Epithelial cell of esophagus (primary cell): ENCODE results near the gene WWC1.

ENCODE experiments used
- DNase-seq: peaks from one replicate; pipeline ENCODE4 v3.0.0; 2010; ENCODE audit warnings: low read depth
- H3K4me3 ChIP-seq: 2 replicates; pipeline ENCODE4 v1.5.1; 2011; ENCODE audit warnings: mild to moderate bottlenecking, low read length, control low read depth
- CTCF ChIP-seq: IDR thresholded peaks from 2 replicates; pipeline ENCODE4 v1.5.1; 2011; ENCODE audit warnings: low read depth, mild to moderate bottlenecking, low read length, control low read depth, inconsistent platforms; ENCODE audit not compliant: insufficient read depth; ENCODE audit errors: missing control alignments

Gene WWC1

DNA sequence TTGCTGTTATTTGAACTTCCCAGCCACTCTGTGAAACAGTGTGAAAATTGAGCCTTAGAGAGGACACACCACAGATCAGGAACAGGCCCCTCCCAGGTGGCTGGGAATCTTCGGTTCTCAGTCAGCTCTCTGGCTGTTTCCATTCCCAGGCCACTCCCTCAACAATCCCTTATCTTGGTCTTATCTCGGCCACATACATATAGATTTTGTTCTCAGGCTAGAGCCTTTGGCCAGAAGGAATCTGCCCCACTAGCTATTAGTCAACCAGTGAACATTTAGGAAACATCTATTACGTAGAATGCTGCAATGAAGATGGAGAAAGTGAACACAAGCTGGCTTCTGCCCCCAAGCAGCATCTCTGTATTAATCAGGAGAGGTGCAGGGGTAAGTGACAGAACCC lies 21.0 kb upstream of the WWC1 start:
- no peak for TF ChIP-seq CTCF
- H3K4me3 ChIP-seq = no peak overlapping the region
- no peak for DNase-seq

DNA sequence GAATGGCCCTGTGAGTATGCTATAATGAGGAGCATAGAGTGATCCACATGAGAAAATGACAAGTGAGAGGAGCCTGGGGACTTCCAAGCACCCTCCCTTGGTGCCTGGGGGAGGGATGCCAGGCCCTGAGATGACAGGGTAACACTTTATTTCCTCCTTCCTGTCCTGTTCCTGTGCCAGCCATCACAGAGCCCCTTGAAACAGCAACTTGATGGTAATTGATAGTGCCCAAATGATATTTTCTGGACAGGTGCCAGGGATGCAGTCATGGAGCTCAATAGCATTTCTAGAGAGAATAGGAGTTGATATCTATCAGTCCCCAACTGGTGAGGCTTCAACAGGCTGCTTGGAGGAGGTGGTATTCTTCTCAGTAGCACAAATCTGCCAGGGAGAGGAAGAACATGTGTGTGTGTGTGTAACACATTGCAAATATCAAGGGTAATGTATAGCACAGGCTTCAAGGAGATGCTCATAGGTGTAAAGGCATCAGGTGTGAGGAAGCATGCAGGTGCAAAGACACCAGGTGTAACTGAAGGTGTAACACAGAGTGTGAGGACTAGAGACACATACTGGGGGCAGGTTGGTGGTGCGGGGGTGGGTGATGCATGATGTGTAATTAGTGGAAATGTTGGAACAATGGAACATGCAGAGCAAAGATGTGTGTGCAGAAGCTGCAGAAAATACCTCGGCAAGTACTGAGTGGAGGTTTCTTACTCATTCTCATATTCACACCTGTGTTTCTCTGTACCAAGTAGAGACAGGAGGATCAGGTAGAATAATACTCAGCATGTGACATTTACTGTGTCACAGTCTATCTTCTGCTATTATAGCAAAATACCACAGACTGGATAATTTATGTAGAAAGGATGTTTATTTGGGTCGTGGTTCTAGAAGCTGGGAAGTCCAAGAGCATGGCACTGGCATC lies 18.1 kb upstream of the WWC1 start:
- no peak overlapping the region for H3K4me3 ChIP-seq
- TF ChIP-seq CTCF = no peak

GRCh38 chr5:168274406-168274805 lies 17.0 kb upstream of the WWC1 start:
- no peak for TF ChIP-seq CTCF
- H3K4me3 ChIP-seq = no peak overlapping the region
- DNase-seq = no peak

More for the DNA sequence above, 18.1 kb upstream of the WWC1 start:
- no peak for DNase-seq

GRCh38 chr5:168275940-168276339 lies 15.5 kb upstream of the WWC1 start:
- H3K4me3 ChIP-seq = no peak overlapping the region
- no peak for DNase-seq
- TF ChIP-seq CTCF = no peak

GRCh38 chr5:168282120-168282519 lies 9.3 kb upstream of the WWC1 start:
- no peak for TF ChIP-seq CTCF
- H3K4me3 ChIP-seq = no peak overlapping the region
- DNase-seq = peak; percentile 44

- H3K4me3 ChIP-seq = no peak overlapping the region
- no peak for TF ChIP-seq CTCF
- DNase-seq = no peak
Observed at GRCh38 chr5:168284809-168285208, 6.6 kb upstream of the WWC1 start.

DNA sequence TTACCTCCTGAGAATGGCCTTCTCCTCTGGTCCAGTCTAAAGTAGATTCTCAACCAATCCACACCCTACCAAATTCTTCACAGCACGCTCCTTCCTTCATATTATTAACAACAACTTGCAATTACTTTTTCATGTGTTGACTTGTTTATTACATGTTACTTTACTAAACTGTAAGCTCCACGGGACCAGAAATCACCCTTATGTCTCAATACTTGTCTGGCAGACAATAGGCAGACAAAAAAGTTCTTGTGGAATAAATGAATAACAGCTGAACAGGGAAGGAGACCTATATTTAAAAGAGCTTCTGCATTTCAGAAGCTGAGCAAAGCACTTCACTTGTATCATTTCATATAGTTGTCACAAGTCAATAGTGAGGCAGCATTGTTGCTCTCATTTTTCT lies 5.7 kb upstream of the WWC1 start:
- TF ChIP-seq CTCF = no peak
- peak; percentile 57 for DNase-seq
- H3K4me3 ChIP-seq = no peak overlapping the region
